Prostate gland (tissue), 2 donors: Measurements from ENCODE around the gene SBF2. TPM values are rescaled to one million over a fixed set of nuclear protein-coding genes. Genes with fewer than 3 reads are reported as not detected.
"Not testable (repeated sequence)": the region's sequence is repeated elsewhere in the genome, so short reads cannot be mapped to it uniquely, and the experiment has no call there.

Experiments
- DNase-seq: peaks from one replicate; pipeline ENCODE4 v3.0.0-alpha.2; 2019; ENCODE audit warnings: low spot score
- H3K27ac ChIP-seq, 2 donors: fragments of 200-600 bp; sonication (generic); 2 replicates each; pipeline ENCODE4 v1.5.1; 2017 to 2019
- H3K27me3 ChIP-seq: fragments of 200-600 bp; sonication (generic); replicated peaks from 2 replicates; pipeline ENCODE4 v1.5.1; 2019; ENCODE audit not compliant: insufficient read depth
- H3K36me3 ChIP-seq, 2 donors: fragments of 200-600 bp; sonication (generic); 1 replicate in 1 of 2; 2 replicates in 1 of 2; pipeline versions ENCODE4 v1.5.1 to v1.8.1; 2017 to 2019
- H3K4me1 ChIP-seq: fragments of 200-600 bp; sonication (generic); replicated peaks from 2 replicates; pipeline ENCODE4 v1.5.1; 2019
- H3K4me3 ChIP-seq, 2 donors: fragments of 200-600 bp; sonication (generic); 2 replicates each; pipeline ENCODE4 v1.5.1; 2017 to 2019
- H3K9me3 ChIP-seq: fragments of 200-600 bp; sonication (generic); 2 replicates; pipeline ENCODE4 v1.5.1; 2017
- POLR2A ChIP-seq: fragments of 450-650 bp; IDR thresholded peaks from one replicate; pipeline ENCODE4 v1.6.1; 2016; ENCODE audit warnings: antibody characterized with exemption, mild to moderate bottlenecking
- POLR2AphosphoS5 ChIP-seq: sonication (generic); formaldehyde crosslinking; IDR thresholded peaks from one replicate; pipeline ENCODE4 v1.6.1; 2017; ENCODE audit warnings: antibody characterized with exemption
- WGBS: methylation state at CpG from one replicate; pipeline ENCODE4 v1.1.5; 2018; 5-methylcytosine and 5-hydroxymethylcytosine counted together
- intact Hi-C: fragments of 100-400 bp; cut with DNase I; formaldehyde crosslinking; loops from one replicate; pipeline ENCODE4 v1.14.2; 2022
- total RNA-seq, 2 donors: library from RNA; depleted of rRNA; stranded (reverse); fragments of >200 nt; gene quantifications; one replicate each; pipeline ENCODE4 v1.1.0, GENCODE V29; 2016
- TF ChIP-seq, protein P1 (sequence below), 4 experiments: fragments of 200-600 bp in 2 of 4; fragments of 450-650 bp in 2 of 4; sonication (generic) in 2 of 4; IDR thresholded peaks; 1 replicate in 3 of 4; 2 replicates in 1 of 4; pipeline ENCODE4 v1.5.1; 2016 to 2019; ENCODE audit warnings: antibody characterized with exemption in 4 of 4, mild to moderate bottlenecking in 2 of 4, moderate library complexity in 2 of 4

SBF2 gene
- total RNA-seq, 2 donors from 2014 or later, result 35.9 to 56.7 TPM

- 48% methylated on average over 2 of the region's 2 CpGs for WGBS
- intact Hi-C loops, result no loop called here
- H3K4me1 ChIP-seq, result no peaks in the 10 kb centered on the region
- no peaks in the 10 kb centered on the region for H3K9me3 ChIP-seq
- TF ChIP-seq POLR2A (no peak), POLR2AphosphoS5 (no peak)
- TF ChIP-seq, protein P1, sequence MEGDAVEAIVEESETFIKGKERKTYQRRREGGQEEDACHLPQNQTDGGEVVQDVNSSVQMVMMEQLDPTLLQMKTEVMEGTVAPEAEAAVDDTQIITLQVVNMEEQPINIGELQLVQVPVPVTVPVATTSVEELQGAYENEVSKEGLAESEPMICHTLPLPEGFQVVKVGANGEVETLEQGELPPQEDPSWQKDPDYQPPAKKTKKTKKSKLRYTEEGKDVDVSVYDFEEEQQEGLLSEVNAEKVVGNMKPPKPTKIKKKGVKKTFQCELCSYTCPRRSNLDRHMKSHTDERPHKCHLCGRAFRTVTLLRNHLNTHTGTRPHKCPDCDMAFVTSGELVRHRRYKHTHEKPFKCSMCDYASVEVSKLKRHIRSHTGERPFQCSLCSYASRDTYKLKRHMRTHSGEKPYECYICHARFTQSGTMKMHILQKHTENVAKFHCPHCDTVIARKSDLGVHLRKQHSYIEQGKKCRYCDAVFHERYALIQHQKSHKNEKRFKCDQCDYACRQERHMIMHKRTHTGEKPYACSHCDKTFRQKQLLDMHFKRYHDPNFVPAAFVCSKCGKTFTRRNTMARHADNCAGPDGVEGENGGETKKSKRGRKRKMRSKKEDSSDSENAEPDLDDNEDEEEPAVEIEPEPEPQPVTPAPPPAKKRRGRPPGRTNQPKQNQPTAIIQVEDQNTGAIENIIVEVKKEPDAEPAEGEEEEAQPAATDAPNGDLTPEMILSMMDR (IDR thresholded peaks at IDR 0.05), result no peak
- DNase-seq, result no peak
- no peaks in the 10 kb centered on the region for H3K36me3 ChIP-seq
- no peaks in the 10 kb centered on the region for H3K27me3 ChIP-seq
- H3K27ac ChIP-seq, result no peak overlapping the region
- H3K4me3 ChIP-seq, result no peak overlapping the region
Observed at GRCh38 chr11:10139656-10140055, 154.4 kb downstream of the SBF2 start.

DNA sequence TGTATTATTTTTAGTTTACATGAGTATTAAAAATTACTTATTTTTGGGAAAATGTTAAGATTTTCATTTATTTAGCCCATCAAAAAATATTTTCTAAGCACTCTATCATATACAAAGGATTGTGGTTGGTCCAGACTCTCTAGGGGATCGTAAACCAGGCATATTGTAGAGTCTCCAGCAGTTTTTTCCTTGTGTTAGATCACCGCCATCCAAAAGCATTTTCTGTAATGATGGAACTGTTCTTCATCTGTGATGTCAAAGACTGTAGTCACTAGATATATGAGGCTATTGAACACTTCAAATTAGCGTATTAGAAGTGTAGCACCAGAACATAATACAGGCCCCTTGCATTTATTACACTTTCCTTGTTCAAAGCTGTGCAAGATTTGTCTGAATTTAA is 154.9 kb downstream of the SBF2 start:
- 93% methylated on average over 3 of the region's 3 CpGs for WGBS
- no peak for DNase-seq
- no peaks in the 10 kb centered on the region for H3K36me3 ChIP-seq
- no peaks in the 10 kb centered on the region for H3K9me3 ChIP-seq
- no peaks in the 10 kb centered on the region for H3K27me3 ChIP-seq
- H3K4me3 ChIP-seq, result no peak overlapping the region
- no peaks in the 10 kb centered on the region for H3K4me1 ChIP-seq
- TF ChIP-seq, protein P1 (IDR thresholded peaks at IDR 0.05), result no peak
- no peak for TF ChIP-seq POLR2AphosphoS5
- TF ChIP-seq POLR2A, result no peak
- intact Hi-C loops, result no loop called here
- H3K27ac ChIP-seq, result no peak overlapping the region

GRCh38 chr11:10134975-10135481 is 159.0 kb downstream of the SBF2 start:
- DNase-seq, result no peak
- Histone ChIP-seq H3K36me3 (no peaks in the 10 kb centered on the region), H3K4me3 (no peak overlapping the region), H3K9me3 (no peaks in the 10 kb centered on the region), H3K27ac (no peak overlapping the region), H3K4me1 (no peaks in the 10 kb centered on the region), H3K27me3 (no peaks in the 10 kb centered on the region)
- intact Hi-C loops, result no loop called here
- TF ChIP-seq, protein P1 (IDR thresholded peaks at IDR 0.05), result no peak
- no peak for TF ChIP-seq POLR2AphosphoS5
- no peak for TF ChIP-seq POLR2A
- 99% methylated on average over 5 of the region's 5 CpGs for WGBS

- H3K4me3 ChIP-seq, DNase-seq, H3K27me3 ChIP-seq, H3K36me3 ChIP-seq, H3K27ac ChIP-seq, intact Hi-C loops, H3K9me3 ChIP-seq, H3K4me1 ChIP-seq: not testable (repeated sequence)
- 72% methylated on average over 1 of the region's 1 CpG for WGBS
Observed at GRCh38 chr11:10134226-10134625, 159.8 kb downstream of the SBF2 start.

DNA sequence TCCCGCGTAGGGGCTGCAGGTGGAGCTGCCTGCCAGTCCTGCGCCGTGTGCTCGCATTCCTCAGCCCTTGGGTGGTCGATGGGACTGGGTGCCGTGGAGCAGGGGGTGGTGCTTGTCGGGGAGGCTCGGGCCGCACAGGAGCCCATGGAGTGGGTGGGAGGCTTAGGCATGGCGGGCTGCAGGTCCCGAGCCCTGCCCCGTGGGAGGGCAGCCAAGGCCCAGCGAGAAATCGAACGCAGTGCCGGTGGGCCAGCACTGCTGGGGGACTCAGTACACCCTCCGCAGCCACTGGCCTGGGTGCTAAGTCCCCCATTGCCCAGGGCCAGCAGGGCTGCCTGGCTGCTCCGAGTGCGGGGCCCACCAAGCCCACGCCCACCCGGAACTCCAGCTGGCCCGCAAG is 160.8 kb downstream of the SBF2 start:
- 97% methylated on average over 10 of the region's 23 CpGs for WGBS

GRCh38 chr11:10130875-10131274 is 163.1 kb downstream of the SBF2 start:
- Histone ChIP-seq H3K4me1 (no peaks in the 10 kb centered on the region), H3K9me3 (no peaks in the 10 kb centered on the region), H3K36me3 (no peaks in the 10 kb centered on the region), H3K27ac (no peak overlapping the region), H3K27me3 (no peaks in the 10 kb centered on the region), H3K4me3 (no peak overlapping the region)
- WGBS, result 92% methylated on average over 3 of the region's 3 CpGs
- TF ChIP-seq POLR2A, result no peak
- intact Hi-C loops, result no loop called here
- DNase-seq, result no peak

More for the DNA sequence above, 160.8 kb downstream of the SBF2 start:
- intact Hi-C loops, H3K36me3 ChIP-seq, H3K4me1 ChIP-seq, DNase-seq, H3K4me3 ChIP-seq, H3K27me3 ChIP-seq, H3K9me3 ChIP-seq, H3K27ac ChIP-seq: not testable (repeated sequence)

DNA sequence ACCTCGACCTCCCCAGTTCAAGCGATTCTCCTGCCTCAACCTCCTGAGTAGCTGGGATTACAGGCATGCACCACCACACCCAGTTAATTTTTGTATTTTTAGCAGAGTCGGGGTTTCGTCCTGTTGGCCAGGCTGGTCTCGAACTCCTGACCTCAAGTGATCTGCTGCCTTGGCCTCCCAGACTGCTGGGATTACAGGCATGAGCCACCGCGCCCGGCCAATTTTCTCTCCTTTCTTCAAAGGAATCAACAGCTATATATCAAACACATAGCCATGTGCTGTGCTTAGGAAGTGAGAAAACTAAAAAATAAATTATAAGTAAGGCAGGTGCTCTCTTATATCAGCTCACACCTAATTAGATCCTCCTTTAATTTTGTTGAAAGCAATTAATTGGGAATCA is 164.8 kb downstream of the SBF2 start:
- H3K27ac ChIP-seq, H3K36me3 ChIP-seq, H3K27me3 ChIP-seq, H3K9me3 ChIP-seq, DNase-seq, intact Hi-C loops, H3K4me3 ChIP-seq, H3K4me1 ChIP-seq: not testable (repeated sequence)
- WGBS, result 96% methylated on average over 8 of the region's 8 CpGs
